Hematopoietic multipotent progenitor cell treated with erythropoietin and hydrocortisone succinate and interleukin-3 and kit ligand, for 6 days (in vitro differentiated cells): ENCODE results near the gene VAV1.
"Not testable (repeated sequence)": the region's sequence is repeated elsewhere in the genome, so short reads cannot be mapped to it uniquely, and the experiment has no call there.

Experiments
- DNase-seq: peaks from one replicate; pipeline ENCODE4 v3.0.0-alpha.2; 2015

The VAV1 gene

GRCh38 chr19:6760606-6761005 lies 11.9 kb upstream of the VAV1 start:
- DNase-seq, result no peak

GRCh38 chr19:6761053-6761676 lies 11.3 kb upstream of the VAV1 start:
- peak; percentile 68 for DNase-seq

GRCh38 chr19:6762253-6762797 lies 10.2 kb upstream of the VAV1 start:
- DNase-seq, result not testable (repeated sequence)

GRCh38 chr19:6765738-6766356 lies 6.7 kb upstream of the VAV1 start:
- no peak for DNase-seq

GRCh38 chr19:6766357-6767080 lies 6.0 kb upstream of the VAV1 start:
- DNase-seq, result peak; percentile 20

GRCh38 chr19:6767081-6767356 lies 5.5 kb upstream of the VAV1 start:
- DNase-seq, result peak; percentile 60

GRCh38 chr19:6767357-6768235 lies 4.9 kb upstream of the VAV1 start, which contains the start of gene SH2D3A:
SH2D3A (minus strand) TSS chr19:6767435; CDS start chr19:6763748, 3,687 bp downstream.
- peak; percentile 98 for DNase-seq

GRCh38 chr19:6768236-6768785 lies 4.2 kb upstream of the VAV1 start:
- no peak for DNase-seq

GRCh38 chr19:6769006-6769619 lies 3.4 kb upstream of the VAV1 start:
- DNase-seq, result peak; percentile 55

GRCh38 chr19:6771648-6772027 lies 870 bp upstream of the VAV1 start:
- DNase-seq, result not testable (repeated sequence)

GRCh38 chr19:6772866-6773322 lies 386 bp downstream of the VAV1 start:
- DNase-seq, result no peak

- DNase-seq, result peak; percentile 60
These were observed 919 bp downstream of the VAV1 start for GRCh38 chr19:6773323-6773931.

- peak; percentile 71 for DNase-seq
These were observed 2.6 kb downstream of the VAV1 start for GRCh38 chr19:6774821-6775707.

GRCh38 chr19:6776045-6776444 lies 3.5 kb downstream of the VAV1 start:
- not testable (repeated sequence) for DNase-seq

- DNase-seq, result no peak
These were observed 4.5 kb downstream of the VAV1 start for GRCh38 chr19:6776999-6777398.

GRCh38 chr19:6777434-6777833 lies 4.9 kb downstream of the VAV1 start:
- DNase-seq, result no peak

- peak; percentile 67 for DNase-seq
These were observed 5.9 kb downstream of the VAV1 start for GRCh38 chr19:6778386-6778785.

- peak; percentile 37 for DNase-seq
These were observed 6.7 kb downstream of the VAV1 start for GRCh38 chr19:6779206-6779605.

- DNase-seq, result no peak
These were observed 14.9 kb downstream of the VAV1 start for GRCh38 chr19:6787393-6787792.

- DNase-seq, result no peak
These were observed 16.4 kb downstream of the VAV1 start for GRCh38 chr19:6788896-6789295.
